Endothelial cell of umbilical vein (primary cell): Measurements from ENCODE around the gene GATAD2A. TPM values are rescaled to one million over a fixed set of nuclear protein-coding genes. Genes with fewer than 3 reads are reported as not detected.
A peak's percentile ranks its signal among the peaks of the same experiment; 100 is the strongest.

Experiments used
- BruUV-seq: library from RNA; stranded (reverse); fragments of 400-500 nt; replicated peaks from 2 replicates; lab custom pipeline; 2021; lab: Mats Ljungman, UMichigan
- CTCF ChIA-PET: fragments of 300-600, 350-600 bp; sonication (Branson Sonifier 250); formaldehyde crosslinking; loops from one replicate; lab custom pipeline; 2021; ENCODE audit warnings: antibody characterized with exemption, inconsistent platforms; lab: Charles Lee
- POLR2A ChIA-PET: fragments of 300-600, 350-600 bp; sonication (Branson Sonifier 250); formaldehyde crosslinking; loops from one replicate; lab custom pipeline; 2021; ENCODE audit warnings: antibody characterized with exemption, inconsistent platforms; lab: Charles Lee
- DNase-seq: peaks from one replicate; pipeline ENCODE4 v3.0.0-alpha.2; 2011; ENCODE audit warnings: low read depth, low spot score
- FAIRE-seq: peaks from 2 replicates; lab custom pipeline; 2011; peaks lifted over from hg19 to GRCh38; lab: Jason Lieb, UNC
- H2AFZ ChIP-seq: 2 replicates; pipeline ENCODE4 v1.6.0; 2012; ENCODE audit warnings: low read depth, low read length, control low read depth, inconsistent platforms
- H3K27ac ChIP-seq: 2 replicates; pipeline ENCODE4 v1.5.1; 2011; ENCODE audit warnings: low read depth, mild to moderate bottlenecking, control low read depth, low read length, moderate library complexity; ENCODE audit not compliant: insufficient read depth
- H3K27me3 ChIP-seq, 2 experiments: 2 replicates each; pipeline versions ENCODE4 v1.6.0 to v1.6.1; 2011; ENCODE audit warnings: low read length in 2 of 2, mixed read lengths in 1 of 2; ENCODE audit not compliant: control insufficient read depth in 2 of 2, insufficient read depth in 2 of 2
- H3K36me3 ChIP-seq, 2 experiments: 2 replicates in 1 of 2; 3 replicates in 1 of 2; pipeline ENCODE4 v1.5.1; 2011; ENCODE audit warnings: low read length in 2 of 2, mild to moderate bottlenecking in 1 of 2, moderate library complexity in 1 of 2; ENCODE audit not compliant: control insufficient read depth in 2 of 2, insufficient read depth in 2 of 2; ENCODE audit errors: extremely low read depth in 1 of 2
- H3K4me1 ChIP-seq: 3 replicates; pipeline ENCODE4 v1.5.1; 2011; ENCODE audit warnings: mild to moderate bottlenecking, low read length; ENCODE audit not compliant: control insufficient read depth, insufficient read depth; ENCODE audit errors: extremely low read depth
- H3K4me2 ChIP-seq: 2 replicates; pipeline ENCODE4 v1.6.1; 2011; ENCODE audit warnings: low read length, control low read depth, mixed read lengths; ENCODE audit not compliant: insufficient read depth
- H3K4me3 ChIP-seq, 3 experiments: fragments of 200-600 bp in 1 of 3; sonication (generic), shearing (Covaris generic) in 1 of 3; replicated peaks in 1 of 3; 2 replicates each; pipeline ENCODE4 v1.5.1; 2011 to 2016; ENCODE audit warnings: control low read depth in 3 of 3, low read length in 3 of 3, mild to moderate bottlenecking in 2 of 3, inconsistent platforms in 1 of 3, low read depth in 1 of 3, moderate library complexity in 1 of 3; ENCODE audit not compliant: insufficient read depth in 1 of 3
- H3K79me2 ChIP-seq: 2 replicates; pipeline ENCODE4 v1.6.0; 2012; ENCODE audit warnings: low read length, inconsistent platforms; ENCODE audit not compliant: control insufficient read depth, insufficient read depth
- H3K9ac ChIP-seq: replicated peaks from 2 replicates; pipeline ENCODE3; 2011; ENCODE audit warnings: low read length, control low read depth; ENCODE audit not compliant: insufficient read depth; ENCODE audit errors: extremely low read depth
- H3K9me1 ChIP-seq: replicated peaks from 3 replicates; pipeline ENCODE4 v1.6.0; 2011; ENCODE audit warnings: mild to moderate bottlenecking, low read length; ENCODE audit not compliant: control insufficient read depth, insufficient read depth; ENCODE audit errors: extremely low read depth
- H3K9me3 ChIP-seq: replicated peaks from 2 replicates; pipeline ENCODE4 v1.5.1; 2012; ENCODE audit warnings: low read length, inconsistent platforms; ENCODE audit not compliant: control insufficient read depth, insufficient read depth
- H4K20me1 ChIP-seq: replicated peaks from 2 replicates; pipeline ENCODE3; 2011; ENCODE audit warnings: mild to moderate bottlenecking, low read length; ENCODE audit not compliant: control insufficient read depth, insufficient read depth; ENCODE audit errors: extremely low read depth
- CTCF ChIP-seq, 2 donors: IDR thresholded peaks; 1 replicate in 1 of 2; 2 replicates in 1 of 2; pipeline ENCODE4 v1.5.1; 2011; ENCODE audit warnings: low read length in 2 of 2, mild to moderate bottlenecking in 2 of 2, moderate library complexity in 2 of 2, control low read depth in 1 of 2, inconsistent platforms in 1 of 2, low read depth in 1 of 2; ENCODE audit not compliant: insufficient read depth in 1 of 2; ENCODE audit errors: extremely low read depth in 1 of 2
- GATA2 ChIP-seq: IDR thresholded peaks from 2 replicates; pipeline ENCODE4 v1.7.0; 2011; ENCODE audit warnings: low read depth, mild to moderate bottlenecking, moderate library complexity, mixed read lengths, low read length; ENCODE audit not compliant: insufficient read length, insufficient read depth
- MYC ChIP-seq: IDR thresholded peaks from one replicate; pipeline ENCODE4 v1.6.1; 2011; ENCODE audit warnings: mild to moderate bottlenecking, low read depth, low read length
- POLR2A ChIP-seq: IDR thresholded peaks from 2 replicates; pipeline ENCODE4 v1.6.1; 2012; ENCODE audit warnings: low read depth, mild to moderate bottlenecking, control low read depth, low read length
- POLR2AphosphoS5 ChIP-seq: IDR thresholded peaks from 2 replicates; pipeline ENCODE4 v1.6.1; 2012; ENCODE audit warnings: low read depth, mild to moderate bottlenecking, control low read depth, low read length, moderate library complexity; ENCODE audit not compliant: insufficient read depth
- dilution Hi-C: fragments of 300-500 bp; cut with MboI; formaldehyde crosslinking; loops from one replicate; pipeline ENCODE4 v1.15.0; 2019; ENCODE audit warnings: low sequenced_read_pairs; ENCODE audit not compliant: extremely low pct_ligation_motif_present
- intact Hi-C: fragments of 100-400 bp; cut with micrococcal nuclease; formaldehyde crosslinking; loops from one replicate; pipeline ENCODE4 v1.10.0; 2022
- polyA plus RNA-seq, 4 experiments: library from polyadenylated mRNA; depleted of rRNA in 3 of 4; stranded (reverse) in 3 of 4; unstranded in 1 of 4; fragments of >200 nt; gene quantifications; 2 replicates each; pipeline versions ENCODE4 v1.2.1 to v1.2.3, GENCODE V29; 2011 to 2012; ENCODE audit warnings: missing spikeins in 1 of 4
- total RNA-seq: library from RNA; stranded (reverse); gene quantifications from 2 replicates; pipeline ENCODE4 v1.2.3, GENCODE V29; 2021

GATAD2A gene
- total and polyA plus RNA-seq, 2 donors (not counting 3 experiments of a cell fraction or from before 2014, with no cell fraction given), result 27.3 to 134 TPM

- ChIA-PET CTCF (interaction anchor here (1.3 to 2.3 kb wide), 6 partner anchors 12 to 118 kb away, joined by 3 to 10 read pairs (median 7); no protein-coding TSS in a partner anchor), POLR2A (interaction anchor here (0.5 kb wide), 1 partner anchor 59 kb away, joined by 5 read pairs; no protein-coding TSS in a partner anchor)
- Histone ChIP-seq H3K9ac (peak overlapping the region; percentile 50), H3K4me1 (peaks cover 67% of the 10 kb centered on the region), H3K79me2 (peaks cover 88% of the 10 kb centered on the region), H3K36me3 (peaks cover 0 to 5% of the 10 kb centered on the region in 2 experiments), H3K27me3 (no peaks in the 10 kb centered on the region), H3K9me3 (no peaks in the 10 kb centered on the region), H4K20me1 (no peaks in the 10 kb centered on the region), H3K4me3 (peak overlapping the region in 1 of 3 experiments; percentile 6), H3K27ac (peak overlapping the region; percentile 91), H2AFZ (no peak overlapping the region), H3K9me1 (no peaks in the 10 kb centered on the region), H3K4me2 (peak overlapping the region; percentile 60)
- no peak for DNase-seq
- TF ChIP-seq POLR2AphosphoS5, result no peak
- no peak for TF ChIP-seq GATA2
- peak; percentile 9 for TF ChIP-seq POLR2A
- BruUV-seq, result no TSS peak
- dilution Hi-C loops (no loop called here), intact Hi-C loops (loop anchor here (1.0 to 5.0 kb wide), 2 partner anchors 30 to 73 kb away; no protein-coding TSS in a partner anchor)
- no peak for FAIRE-seq
Observed at GRCh38 chr19:19460258-19460731, 54.8 kb downstream of the GATAD2A start.

- peaks cover 0 to 10% of the 10 kb centered on the region in 2 experiments for H3K36me3 ChIP-seq
- FAIRE-seq (peak; percentile 93), DNase-seq (peak; percentile 11)
- peak overlapping the region; percentile 60 for H3K4me2 ChIP-seq
- ChIA-PET CTCF (no interaction called here), POLR2A (no interaction called here)
- no peaks in the 10 kb centered on the region for H4K20me1 ChIP-seq
- no peak overlapping the region for H2AFZ ChIP-seq
- H3K27me3 ChIP-seq, result no peaks in the 10 kb centered on the region
- dilution Hi-C loops (no loop called here), intact Hi-C loops (loop anchor here (1.0 to 5.0 kb wide), 2 partner anchors 29 to 74 kb away; no protein-coding TSS in a partner anchor)
- no peaks in the 10 kb centered on the region for H3K9me1 ChIP-seq
- peak overlapping the region; percentile 91 for H3K27ac ChIP-seq
- no peak for TF ChIP-seq CTCF (IDR thresholded peaks at IDR 0.05; ENCODE audit: extremely low read depth in 1 of 2, insufficient read depth in 1 of 2, low read depth in 1 of 2, low read length in 2 of 2)
- peak; percentile 79 for TF ChIP-seq MYC
- no peak for TF ChIP-seq GATA2
- no peak for TF ChIP-seq POLR2AphosphoS5
- H3K9me3 ChIP-seq, result no peaks in the 10 kb centered on the region
- BruUV-seq, result no TSS peak
- peaks cover 89% of the 10 kb centered on the region for H3K79me2 ChIP-seq
- peak overlapping the region; percentile 50 for H3K9ac ChIP-seq
- peaks cover 67% of the 10 kb centered on the region for H3K4me1 ChIP-seq
- no peak overlapping the region for H3K4me3 ChIP-seq
Observed at GRCh38 chr19:19460761-19461265, 55.3 kb downstream of the GATAD2A start.
